DND-41 (cell line): ENCODE data around the gene POP7.
"Not testable (repeated sequence)": the region's sequence is repeated elsewhere in the genome, so short reads cannot be mapped to it uniquely, and the experiment has no call there.

Source experiments
- EZH2 ChIP-seq: IDR thresholded peaks from 3 replicates; pipeline ENCODE4 v1.6.1; 2012; ENCODE audit warnings: borderline replicate concordance, low read depth, mild to moderate bottlenecking, moderate library complexity, low read length, inconsistent platforms; ENCODE audit not compliant: severe bottlenecking
- TF ChIP-seq, protein P1 (sequence below): IDR thresholded peaks from 2 replicates; pipeline ENCODE4 v1.5.1; 2012; ENCODE audit warnings: borderline replicate concordance, low read length, moderate library complexity, mild to moderate bottlenecking; ENCODE audit not compliant: poor library complexity, severe bottlenecking; ENCODE audit errors: extremely low read depth

- TF ChIP-seq, protein P1, sequence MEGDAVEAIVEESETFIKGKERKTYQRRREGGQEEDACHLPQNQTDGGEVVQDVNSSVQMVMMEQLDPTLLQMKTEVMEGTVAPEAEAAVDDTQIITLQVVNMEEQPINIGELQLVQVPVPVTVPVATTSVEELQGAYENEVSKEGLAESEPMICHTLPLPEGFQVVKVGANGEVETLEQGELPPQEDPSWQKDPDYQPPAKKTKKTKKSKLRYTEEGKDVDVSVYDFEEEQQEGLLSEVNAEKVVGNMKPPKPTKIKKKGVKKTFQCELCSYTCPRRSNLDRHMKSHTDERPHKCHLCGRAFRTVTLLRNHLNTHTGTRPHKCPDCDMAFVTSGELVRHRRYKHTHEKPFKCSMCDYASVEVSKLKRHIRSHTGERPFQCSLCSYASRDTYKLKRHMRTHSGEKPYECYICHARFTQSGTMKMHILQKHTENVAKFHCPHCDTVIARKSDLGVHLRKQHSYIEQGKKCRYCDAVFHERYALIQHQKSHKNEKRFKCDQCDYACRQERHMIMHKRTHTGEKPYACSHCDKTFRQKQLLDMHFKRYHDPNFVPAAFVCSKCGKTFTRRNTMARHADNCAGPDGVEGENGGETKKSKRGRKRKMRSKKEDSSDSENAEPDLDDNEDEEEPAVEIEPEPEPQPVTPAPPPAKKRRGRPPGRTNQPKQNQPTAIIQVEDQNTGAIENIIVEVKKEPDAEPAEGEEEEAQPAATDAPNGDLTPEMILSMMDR: not testable (repeated sequence)
- TF ChIP-seq EZH2: not testable (repeated sequence)
Observed at GRCh38 chr7:100669106-100669505, 36.8 kb upstream of the POP7 start.
